HG03039 (cell line): Measurements from ENCODE around the gene ZNF345.

Experiments
- ATAC-seq: cut with Tn5 transposase; IDR thresholded peaks from one replicate; pipeline ENCODE4 v1.9.1; 2021; ENCODE audit warnings: mild to moderate bottlenecking, moderate library complexity; ENCODE audit not compliant: unreplicated experiment

Gene ZNF345

GRCh38 chr19:36850559-36851442 is at the start of gene ZNF345:
ZNF345 (plus strand) TSS chr19:36850876; CDS start chr19:36876831, 25,955 bp downstream.
- ATAC-seq = peak; percentile 80

DNA sequence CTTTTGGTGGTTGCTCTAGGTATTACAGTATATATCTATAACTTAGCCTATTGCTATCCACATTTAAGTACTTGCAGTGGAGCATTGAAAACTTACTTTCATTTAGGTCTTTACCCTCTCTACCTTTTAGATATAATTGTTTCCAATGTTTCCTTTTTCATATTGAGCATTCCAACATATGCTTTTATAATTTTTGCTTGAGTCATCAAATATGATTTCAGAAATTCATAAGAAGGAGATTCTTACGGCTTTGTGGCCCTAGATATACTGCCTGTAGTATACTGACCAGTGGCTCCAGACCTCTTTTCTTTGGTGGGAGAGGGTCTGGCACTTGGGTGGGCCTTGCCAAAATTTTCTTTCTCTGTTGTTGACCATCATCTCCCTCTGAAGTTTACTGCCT is 45.3 kb upstream of the ZNF345 start:
- ATAC-seq = no peak

DNA sequence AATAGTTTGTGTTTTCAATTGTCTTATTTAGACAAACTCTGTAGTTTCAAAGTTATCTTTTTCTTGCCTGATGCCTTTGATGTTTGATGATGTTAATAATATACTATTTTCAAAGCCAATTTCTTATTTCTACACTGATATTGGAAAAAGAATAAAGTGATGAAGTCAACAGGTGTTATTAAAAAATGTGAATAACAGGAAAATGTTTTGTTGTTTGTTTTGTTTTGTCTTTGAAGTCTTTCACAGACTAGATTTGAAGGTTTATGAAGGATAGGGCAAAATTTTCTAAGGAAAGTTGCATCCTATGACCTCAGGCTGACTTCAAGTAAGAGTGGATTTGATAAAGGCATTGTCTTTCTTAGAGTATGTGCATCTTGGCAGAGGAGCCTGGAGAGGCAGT is 43.6 kb upstream of the ZNF345 start:
- ATAC-seq = no peak

- no peak for ATAC-seq
Observed at GRCh38 chr19:36819130-36819630, 31.5 kb upstream of the ZNF345 start.

DNA sequence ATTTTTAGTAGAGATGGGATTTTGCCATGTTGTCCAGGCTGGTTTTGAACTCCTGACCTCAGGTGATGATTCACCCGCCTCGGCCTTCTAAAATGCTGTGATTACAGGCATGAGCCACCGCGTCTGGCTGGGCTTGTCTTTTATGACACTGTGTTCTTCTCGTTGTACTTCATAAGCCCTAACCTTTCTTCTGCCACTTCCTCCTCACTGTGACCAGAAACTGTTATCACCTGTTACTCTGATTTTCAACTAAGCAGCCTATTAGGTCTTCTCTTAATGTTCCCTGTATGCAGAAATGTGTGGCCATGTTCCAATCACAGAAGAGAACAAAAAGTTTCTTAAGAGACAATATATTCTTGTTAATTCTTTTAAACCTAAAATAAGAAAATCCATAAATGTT is 28.9 kb upstream of the ZNF345 start:
- no peak for ATAC-seq

DNA sequence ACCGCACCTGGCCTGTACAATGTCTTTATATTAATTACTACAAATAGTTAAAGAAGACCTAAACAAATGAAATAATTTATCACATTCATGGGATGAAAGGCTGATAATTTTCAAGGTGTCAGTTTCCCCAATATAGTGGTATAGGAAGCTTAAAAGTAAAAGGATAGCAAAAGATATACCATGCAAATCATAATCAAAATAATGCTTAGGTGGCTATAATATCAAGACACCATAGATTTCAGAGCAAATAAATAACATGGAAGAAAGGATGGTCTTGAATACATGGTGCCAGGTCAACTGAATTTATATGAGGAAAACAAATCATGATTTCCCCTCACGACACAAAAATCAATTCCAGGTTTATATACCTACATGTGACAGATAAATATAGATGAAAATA is 17.2 kb upstream of the ZNF345 start:
- no peak for ATAC-seq

GRCh38 chr19:36837176-36837905 is 13.3 kb upstream of the ZNF345 start:
- no peak for ATAC-seq

GRCh38 chr19:36837906-36838783 is 12.5 kb upstream of the ZNF345 start, which contains the start of gene ZNF790:
ZNF790 (minus strand) TSS chr19:36838387; CDS start chr19:36825619, 12,768 bp downstream.
- peak; percentile 85 for ATAC-seq

DNA sequence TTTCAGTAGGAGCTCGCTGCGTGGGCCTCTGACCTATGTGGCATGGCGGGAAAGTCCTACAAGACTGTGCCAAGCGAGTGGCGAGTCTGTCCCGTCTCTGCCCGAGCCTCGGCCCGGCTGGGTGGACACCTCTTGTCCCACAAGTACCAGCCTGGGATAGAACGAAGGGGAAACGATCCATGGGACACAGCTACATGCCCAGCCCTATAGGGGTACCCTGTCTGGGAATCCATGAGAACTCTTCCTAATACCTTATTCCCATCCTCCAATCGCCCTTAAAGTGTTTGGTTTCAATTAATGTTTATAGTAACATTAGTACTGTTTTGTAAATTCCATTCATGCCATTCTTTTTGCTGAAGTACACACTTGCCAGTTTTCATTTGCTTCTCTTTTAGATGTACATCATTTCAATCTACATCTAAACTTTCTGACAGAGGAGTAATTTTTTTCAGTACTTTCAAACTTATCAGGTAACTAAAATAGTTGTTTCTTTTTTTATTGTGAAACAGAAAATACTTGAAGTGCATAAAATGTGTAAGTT is 11.8 kb upstream of the ZNF345 start:
- no peak for ATAC-seq

- no peak for ATAC-seq
Observed at GRCh38 chr19:36847968-36848367, 2.7 kb upstream of the ZNF345 start.

DNA sequence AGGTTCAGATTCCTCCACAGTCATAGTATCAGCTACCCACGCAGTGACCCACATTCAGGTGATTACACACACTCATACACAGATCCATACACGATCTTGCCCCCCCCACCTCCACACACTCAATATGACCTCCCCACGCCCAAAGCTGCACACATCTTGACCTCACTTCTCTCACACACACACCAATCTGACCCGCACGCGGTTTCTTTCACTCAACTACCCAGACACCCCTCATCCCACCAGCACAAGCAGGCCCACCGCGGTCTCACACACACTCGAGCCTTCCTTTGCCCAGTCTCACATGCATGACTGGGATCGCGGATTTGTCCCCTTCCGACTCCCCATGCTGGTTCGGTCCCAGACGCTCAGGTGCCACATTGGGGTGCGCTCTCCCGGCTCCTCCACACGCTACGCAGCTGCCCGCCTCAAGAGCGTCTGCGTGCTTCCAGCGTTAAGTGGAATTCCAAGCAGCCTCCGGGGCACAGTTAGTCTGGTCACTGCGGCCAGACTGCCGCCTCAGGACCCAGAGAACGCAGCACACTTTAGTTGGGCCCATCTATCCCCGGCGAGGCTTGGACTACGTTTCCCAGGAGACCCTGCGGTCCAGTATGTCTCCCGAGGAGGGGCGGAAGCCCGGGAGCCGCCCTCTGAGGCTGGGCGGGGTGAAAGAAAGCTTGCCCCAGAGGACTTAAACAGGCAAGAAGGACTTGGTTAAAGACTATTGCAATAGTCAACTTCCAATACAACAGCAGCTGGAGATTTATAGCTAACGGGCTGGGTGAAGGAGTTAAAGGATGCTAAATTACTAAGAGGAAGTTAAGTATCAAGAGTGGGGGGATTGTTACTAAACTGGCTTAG is 746 bp upstream of the ZNF345 start:
- peak; percentile 80 for ATAC-seq

DNA sequence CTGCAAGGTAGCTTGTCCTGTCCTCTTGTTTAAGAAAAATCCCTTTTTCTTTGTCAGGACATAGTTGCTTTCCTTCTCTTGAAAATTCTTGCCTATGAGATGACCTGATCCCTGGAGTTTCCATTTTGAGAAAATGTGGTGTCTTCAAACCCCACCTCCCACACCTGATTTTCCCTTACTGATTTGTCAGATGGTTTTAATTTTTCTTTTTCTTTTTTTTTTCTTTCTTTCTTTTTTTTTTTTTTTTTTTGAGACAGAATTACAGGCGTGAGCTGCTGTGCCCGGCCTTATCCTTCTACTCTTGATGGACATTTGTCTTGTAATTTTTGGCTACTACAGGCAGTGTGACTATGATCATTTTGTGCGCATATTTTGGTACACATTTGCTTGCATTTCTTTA is 1.2 kb downstream of the ZNF345 start:
- no peak for ATAC-seq

DNA sequence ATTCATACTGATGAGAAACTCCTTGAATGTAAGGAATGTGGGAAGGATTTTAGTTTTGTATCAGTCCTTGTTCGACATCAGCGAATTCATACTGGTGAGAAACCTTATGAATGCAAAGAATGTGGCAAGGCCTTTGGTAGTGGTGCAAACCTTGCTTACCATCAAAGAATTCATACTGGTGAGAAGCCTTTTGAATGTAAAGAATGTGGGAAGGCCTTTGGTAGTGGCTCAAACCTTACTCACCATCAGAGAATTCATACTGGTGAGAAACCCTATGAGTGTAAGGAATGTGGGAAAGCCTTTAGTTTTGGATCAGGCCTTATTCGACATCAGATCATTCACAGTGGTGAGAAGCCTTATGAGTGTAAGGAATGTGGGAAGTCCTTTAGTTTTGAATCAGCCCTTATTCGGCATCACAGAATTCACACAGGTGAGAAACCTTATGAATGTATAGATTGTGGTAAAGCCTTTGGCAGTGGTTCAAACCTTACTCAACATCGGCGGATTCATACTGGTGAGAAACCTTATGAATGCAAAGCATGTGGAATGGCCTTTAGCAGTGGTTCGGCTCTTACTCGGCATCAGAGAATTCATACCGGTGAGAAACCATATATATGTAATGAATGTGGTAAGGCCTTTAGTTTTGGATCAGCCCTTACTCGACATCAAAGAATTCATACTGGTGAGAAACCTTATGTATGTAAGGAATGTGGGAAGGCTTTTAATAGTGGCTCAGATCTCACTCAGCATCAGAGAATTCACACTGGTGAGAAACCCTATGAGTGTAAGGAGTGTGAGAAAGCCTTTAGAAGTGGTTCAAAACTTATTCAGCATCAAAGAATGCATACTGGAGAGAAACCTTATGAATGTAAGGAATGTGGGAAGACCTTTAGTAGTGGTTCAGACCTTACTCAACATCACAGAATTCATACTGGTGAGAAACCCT is 26.6 kb downstream of the ZNF345 start:
- no peak for ATAC-seq

- ATAC-seq = no peak
Observed at GRCh38 chr19:36891768-36892357, 41.2 kb downstream of the ZNF345 start.

GRCh38 chr19:36894849-36895383 is 44.2 kb downstream of the ZNF345 start:
- no peak for ATAC-seq

DNA sequence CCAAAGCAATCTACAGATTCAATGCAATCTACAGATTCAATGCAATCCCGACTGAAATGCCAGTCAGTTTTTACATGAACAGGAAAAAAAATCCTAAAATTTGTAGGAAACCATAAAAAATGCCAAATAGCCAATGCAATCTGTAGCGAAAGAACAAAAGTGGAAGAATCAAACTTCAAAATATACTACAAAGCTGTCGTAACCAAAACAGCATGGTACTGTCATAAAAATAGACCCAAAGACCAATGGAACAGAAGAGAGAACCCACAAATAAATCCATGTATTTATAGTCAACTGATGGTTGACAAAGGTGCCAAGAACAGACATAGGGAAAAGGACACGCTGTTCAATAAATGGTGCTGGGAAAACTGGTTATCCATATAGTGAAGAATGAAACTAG is 47.7 kb downstream of the ZNF345 start:
- ATAC-seq = no peak

DNA sequence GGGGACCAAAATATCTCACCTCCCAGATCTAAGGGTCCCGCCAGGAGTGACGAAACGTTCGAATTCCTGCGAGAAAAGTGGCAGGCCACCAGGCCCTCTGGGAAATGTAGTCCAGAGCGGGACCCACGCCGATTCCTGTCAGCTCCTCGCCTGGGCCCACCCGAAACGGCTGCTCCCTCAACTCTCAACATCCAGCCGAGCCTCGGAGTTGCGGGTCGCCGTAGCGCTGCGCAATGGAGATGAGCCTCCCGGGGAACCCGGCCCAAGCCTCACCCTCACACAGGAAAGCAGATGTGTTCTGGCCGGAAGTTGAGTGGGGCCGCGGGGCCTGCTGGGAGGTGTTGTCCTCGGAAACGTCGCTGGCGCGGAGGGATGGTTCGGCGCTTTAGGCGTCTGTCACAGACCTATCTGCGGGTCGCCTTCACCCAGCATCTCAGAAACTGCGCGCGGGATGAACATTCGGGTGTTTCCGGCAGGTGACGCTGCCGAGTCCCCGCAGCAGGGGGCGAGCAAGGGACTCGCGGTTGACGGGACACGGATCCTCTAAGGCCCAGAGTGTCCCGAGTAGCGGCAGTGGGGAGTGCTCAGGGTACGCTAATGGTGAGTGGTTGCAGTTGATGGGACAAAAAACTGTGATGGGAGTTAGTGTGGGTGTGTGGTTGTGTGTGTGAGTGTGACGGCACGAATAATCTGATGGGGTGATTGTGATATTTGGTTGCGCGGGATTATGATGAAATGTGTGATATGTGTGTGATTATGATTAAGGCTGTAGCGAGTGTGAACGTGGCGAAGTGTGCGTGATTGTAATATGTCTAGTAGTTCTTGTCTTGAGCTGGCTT is 65.5 kb downstream of the ZNF345 start, which contains the start of the genes ZNF568 and ZNF829:
ZNF568 (plus strand) TSS at position 341 of the 839 bp plus-strand sequence. CDS start 6,439 bp downstream, outside the sequence.
ZNF829 (minus strand) TSS at position 300 of the 839 bp plus-strand sequence. CDS start 1,124 bp downstream, outside the sequence.
- ATAC-seq = peak; percentile 81
